ENCODE results near the gene CGGBP1. TPM values are rescaled to one million over a fixed set of nuclear protein-coding genes. Genes with fewer than 3 reads are reported as not detected.

Gene CGGBP1
- total RNA-seq, 4 donors from 2014 or later: 34.1 to 59.5 (median 42.6) TPM

GRCh38 chr3:88090681-88091080, 31.9 kb upstream of the CGGBP1 start:
- Histone ChIP-seq H3K9me3 (no peaks in the 10 kb centered on the region), H3K4me1 (no peaks in the 10 kb centered on the region), H3K27ac (no peak overlapping the region), H3K4me3 (no peak overlapping the region), H3K36me3 (peaks cover 25% of the 10 kb centered on the region), H3K27me3 (no peaks in the 10 kb centered on the region)
- no peak for DNase-seq (ENCODE audit: low spot score in 2 of 2)
- TF ChIP-seq CTCF (IDR thresholded peaks at IDR 0.05): no peak
- no peak for TF ChIP-seq EP300 (IDR thresholded peaks at IDR 0.05)
- TF ChIP-seq POLR2AphosphoS5 (IDR thresholded peaks at IDR 0.05): no peak
- TF ChIP-seq POLR2A (IDR thresholded peaks at IDR 0.05): no peak
- 71% methylated on average over 4 of the region's 4 CpGs for WGBS

GRCh38 chr3:88084097-88084501, 25.3 kb upstream of the CGGBP1 start:
- TF ChIP-seq POLR2AphosphoS5 (IDR thresholded peaks at IDR 0.05) (no peak), POLR2A (IDR thresholded peaks at IDR 0.05) (no peak), CTCF (IDR thresholded peaks at IDR 0.05) (no peak), EP300 (IDR thresholded peaks at IDR 0.05) (no peak)
- peaks cover 6% of the 10 kb centered on the region for H3K4me1 ChIP-seq
- 88% methylated on average over 2 of the region's 2 CpGs for WGBS

GRCh38 chr3:88082854-88083253, 24.0 kb upstream of the CGGBP1 start:
- 79% methylated on average over 2 of the region's 2 CpGs for WGBS
- no peak overlapping the region for H3K4me3 ChIP-seq
- DNase-seq (ENCODE audit: low spot score in 2 of 2): no peak
- no peaks in the 10 kb centered on the region for H3K27me3 ChIP-seq
- peaks cover 6% of the 10 kb centered on the region for H3K4me1 ChIP-seq
- H3K9me3 ChIP-seq: no peaks in the 10 kb centered on the region
- H3K36me3 ChIP-seq: peaks cover 10% of the 10 kb centered on the region
- TF ChIP-seq EP300 (IDR thresholded peaks at IDR 0.05) (no peak), POLR2A (IDR thresholded peaks at IDR 0.05) (no peak), CTCF (IDR thresholded peaks at IDR 0.05) (no peak), POLR2AphosphoS5 (IDR thresholded peaks at IDR 0.05) (no peak)
- no peak overlapping the region for H3K27ac ChIP-seq

More at GRCh38 chr3:88084097-88084501, 25.3 kb upstream of the CGGBP1 start:
- Histone ChIP-seq H3K27me3 (no peaks in the 10 kb centered on the region), H3K4me3 (no peak overlapping the region), H3K27ac (no peak overlapping the region), H3K36me3 (peaks cover 18% of the 10 kb centered on the region), H3K9me3 (no peaks in the 10 kb centered on the region)
- DNase-seq (ENCODE audit: low spot score in 2 of 2): no peak

- no peak for TF ChIP-seq EP300 (IDR thresholded peaks at IDR 0.05)
- TF ChIP-seq CTCF (IDR thresholded peaks at IDR 0.05): no peak
- no peak for TF ChIP-seq POLR2A (IDR thresholded peaks at IDR 0.05)
- TF ChIP-seq POLR2AphosphoS5 (IDR thresholded peaks at IDR 0.05): no peak
- Histone ChIP-seq H3K27me3 (no peaks in the 10 kb centered on the region), H3K4me3 (no peak overlapping the region), H3K4me1 (peaks cover 20% of the 10 kb centered on the region), H3K27ac (no peak overlapping the region), H3K36me3 (no peaks in the 10 kb centered on the region), H3K9me3 (no peaks in the 10 kb centered on the region)
- 92% methylated on average over 3 of the region's 3 CpGs for WGBS
- DNase-seq (ENCODE audit: low spot score in 2 of 2): no peak
Measured at GRCh38 chr3:88078932-88079331, 20.1 kb upstream of the CGGBP1 start.

GRCh38 chr3:88076712-88077111, 17.9 kb upstream of the CGGBP1 start:
- Histone ChIP-seq H3K27me3 (no peaks in the 10 kb centered on the region), H3K9me3 (no peaks in the 10 kb centered on the region), H3K4me1 (peaks cover 20% of the 10 kb centered on the region), H3K36me3 (no peaks in the 10 kb centered on the region), H3K27ac (no peak overlapping the region), H3K4me3 (no peak overlapping the region)
- TF ChIP-seq EP300 (IDR thresholded peaks at IDR 0.05) (no peak), POLR2A (IDR thresholded peaks at IDR 0.05) (no peak), POLR2AphosphoS5 (IDR thresholded peaks at IDR 0.05) (no peak), CTCF (IDR thresholded peaks at IDR 0.05) (no peak)
- DNase-seq (ENCODE audit: low spot score in 2 of 2): no peak
- 100% methylated on average over 1 of the region's 1 CpG for WGBS
